ENCODE data around the gene MPV17L2.

- TF ChIP-seq POLR2AphosphoS5 (IDR thresholded peaks at IDR 0.05; ENCODE audit: low read depth, low read length) = no peak
- no peak for TF ChIP-seq POLR2A (IDR thresholded peaks at IDR 0.05; ENCODE audit: low read depth, low read length)
Measured at GRCh38 chr19:18168673-18169381, 24.2 kb upstream of the MPV17L2 start.
